Activated CD4-positive, alpha-beta memory T cell treated with anti-CD3 and anti-CD28 coated beads for 36 hours (primary cell): ENCODE results near the gene PSMF1. TPM values are rescaled to one million over a fixed set of nuclear protein-coding genes. Genes with fewer than 3 reads are reported as not detected.

Experiments used
- CTCF ChIA-PET: fragments of 350-600 bp; sonication (Branson Sonifier 250); formaldehyde crosslinking; loops from one replicate; lab custom pipeline; 2021; ENCODE audit warnings: antibody characterized with exemption, inconsistent platforms; lab: Charles Lee
- POLR2A ChIA-PET: fragments of 350-600 bp; sonication (Branson Sonifier 250); formaldehyde crosslinking; loops from one replicate; lab custom pipeline; 2021; ENCODE audit warnings: antibody characterized with exemption; lab: Charles Lee
- DNase-seq: peaks from one replicate; pipeline ENCODE4 v3.0.0-alpha.2; 2020
- H3K27ac Mint-ChIP-seq: one replicate; pipeline ENCODE4 v1.8.0; 2021; ENCODE audit warnings: mixed read lengths
- H3K27me3 Mint-ChIP-seq: one replicate; pipeline ENCODE4 v1.8.0; 2021; ENCODE audit warnings: mixed read lengths
- H3K36me3 Mint-ChIP-seq: one replicate; pipeline ENCODE4 v1.8.0; 2021; ENCODE audit warnings: mixed read lengths
- H3K4me1 Mint-ChIP-seq: one replicate; pipeline ENCODE4 v1.8.0; 2021; ENCODE audit warnings: low read depth, mixed read lengths
- H3K4me3 Mint-ChIP-seq: one replicate; pipeline ENCODE4 v1.8.0; 2021; ENCODE audit warnings: mild to moderate bottlenecking, mixed read lengths
- H3K9me3 Mint-ChIP-seq: one replicate; pipeline ENCODE4 v1.8.0; 2021; ENCODE audit warnings: mixed read lengths
- intact Hi-C: fragments of 100-400 bp; cut with micrococcal nuclease; formaldehyde crosslinking; loops from one replicate; pipeline ENCODE4 v1.15.1; 2023
- total RNA-seq, 2 experiments: library from RNA; stranded (reverse); gene quantifications; one replicate each; pipeline ENCODE4 v1.2.3, GENCODE V29; 2021

The PSMF1 gene
- total RNA-seq, 2 experiments from 2014 or later = 140 to 149 TPM

- ChIA-PET CTCF (interaction anchor here (0.7 to 1.5 kb wide), 2 partner anchors 90 to 770 kb away, joined by 3 read pairs; no protein-coding TSS in a partner anchor), POLR2A (no interaction called here)
- H3K36me3 Mint-ChIP-seq = peaks cover 54% of the 10 kb centered on the region
- H3K9me3 Mint-ChIP-seq = no peaks in the 10 kb centered on the region
- no peaks in the 10 kb centered on the region for H3K27me3 Mint-ChIP-seq
- H3K4me3 Mint-ChIP-seq = no peak overlapping the region
- H3K4me1 Mint-ChIP-seq = peaks cover 51% of the 10 kb centered on the region
- intact Hi-C loops = no loop called here
- no peak for DNase-seq
- H3K27ac Mint-ChIP-seq = no peak overlapping the region
Observed at GRCh38 chr20:1123666-1124065, 5.3 kb downstream of the PSMF1 start.

- Mint-ChIP-seq H3K27me3 (no peaks in the 10 kb centered on the region), H3K36me3 (peaks cover 55% of the 10 kb centered on the region), H3K4me3 (no peak overlapping the region), H3K4me1 (peaks cover 49% of the 10 kb centered on the region), H3K9me3 (no peaks in the 10 kb centered on the region), H3K27ac (no peak overlapping the region)
- intact Hi-C loops = no loop called here
- CTCF ChIA-PET = interaction anchor here (0.7 to 1.5 kb wide), 4 partner anchors 12 to 771 kb away, joined by 3 to 6 read pairs (median 3); no protein-coding TSS in a partner anchor
- no peak for DNase-seq
- POLR2A ChIA-PET = no interaction called here
Observed at GRCh38 chr20:1124421-1124820, 6.0 kb downstream of the PSMF1 start.

- no peak overlapping the region for H3K27ac Mint-ChIP-seq
- no peaks in the 10 kb centered on the region for H3K27me3 Mint-ChIP-seq
- ChIA-PET CTCF (interaction anchor here (0.7 to 1.2 kb wide), 2 partner anchors 11 to 16 kb away, joined by 3 to 5 read pairs; no protein-coding TSS in a partner anchor), POLR2A (no interaction called here)
- no peaks in the 10 kb centered on the region for H3K9me3 Mint-ChIP-seq
- peaks cover 41% of the 10 kb centered on the region for H3K4me1 Mint-ChIP-seq
- no peak for DNase-seq
- no peak overlapping the region for H3K4me3 Mint-ChIP-seq
- intact Hi-C loops = no loop called here
- H3K36me3 Mint-ChIP-seq = peaks cover 55% of the 10 kb centered on the region
Observed at GRCh38 chr20:1125277-1125676, 6.9 kb downstream of the PSMF1 start.

- ChIA-PET POLR2A (no interaction called here), CTCF (no interaction called here)
- Mint-ChIP-seq H3K36me3 (peaks cover 67% of the 10 kb centered on the region), H3K27ac (no peak overlapping the region), H3K9me3 (no peaks in the 10 kb centered on the region), H3K4me3 (no peak overlapping the region), H3K27me3 (no peaks in the 10 kb centered on the region), H3K4me1 (peaks cover 30% of the 10 kb centered on the region)
- intact Hi-C loops = no loop called here
- no peak for DNase-seq
Observed at GRCh38 chr20:1127840-1128239, 9.4 kb downstream of the PSMF1 start.

GRCh38 chr20:1130058-1130694 is 11.8 kb downstream of the PSMF1 start:
- Mint-ChIP-seq H3K9me3 (no peaks in the 10 kb centered on the region), H3K27me3 (no peaks in the 10 kb centered on the region), H3K27ac (no peak overlapping the region), H3K4me3 (no peak overlapping the region), H3K4me1 (peaks cover 27% of the 10 kb centered on the region), H3K36me3 (peaks cover 71% of the 10 kb centered on the region)
- intact Hi-C loops = no loop called here
- ChIA-PET CTCF (no interaction called here), POLR2A (no interaction called here)
- DNase-seq = no peak

- peaks cover 72% of the 10 kb centered on the region for H3K36me3 Mint-ChIP-seq
- ChIA-PET CTCF (no interaction called here), POLR2A (no interaction called here)
- no peaks in the 10 kb centered on the region for H3K9me3 Mint-ChIP-seq
- intact Hi-C loops = no loop called here
- peaks cover 24% of the 10 kb centered on the region for H3K4me1 Mint-ChIP-seq
- no peaks in the 10 kb centered on the region for H3K27me3 Mint-ChIP-seq
- no peak overlapping the region for H3K4me3 Mint-ChIP-seq
- H3K27ac Mint-ChIP-seq = no peak overlapping the region
- DNase-seq = no peak
Observed at GRCh38 chr20:1130847-1131246, 12.4 kb downstream of the PSMF1 start.

GRCh38 chr20:1131354-1131753 is 13.0 kb downstream of the PSMF1 start:
- ChIA-PET POLR2A (interaction anchor here (0.6 kb wide), 1 partner anchor 204 kb away, joined by 3 read pairs; no protein-coding TSS in a partner anchor), CTCF (no interaction called here)
- Mint-ChIP-seq H3K27me3 (no peaks in the 10 kb centered on the region), H3K4me1 (peaks cover 24% of the 10 kb centered on the region), H3K4me3 (no peak overlapping the region), H3K27ac (no peak overlapping the region), H3K9me3 (no peaks in the 10 kb centered on the region), H3K36me3 (peaks cover 73% of the 10 kb centered on the region)
- intact Hi-C loops = no loop called here
- DNase-seq = no peak

DNA sequence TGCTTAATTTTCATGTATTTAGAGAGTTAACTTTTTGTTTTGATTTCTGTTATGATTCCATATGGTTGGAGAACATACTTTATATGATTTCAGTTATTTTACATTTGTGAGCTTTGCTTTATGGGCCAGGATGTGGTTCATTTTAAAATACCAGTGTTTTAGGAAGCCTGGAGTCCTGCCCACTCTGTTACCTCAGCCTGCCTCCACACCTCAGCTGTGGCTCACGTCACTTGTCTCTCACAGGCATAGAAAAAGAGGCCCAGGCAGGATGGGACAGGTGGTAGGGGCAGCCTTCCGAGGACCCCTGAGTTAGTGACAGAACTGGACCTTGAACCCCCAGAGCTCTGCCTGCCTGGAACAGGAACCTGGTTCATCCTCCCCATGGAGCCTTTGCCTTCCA is 16.0 kb downstream of the PSMF1 start:
- intact Hi-C loops = no loop called here
- H3K4me3 Mint-ChIP-seq = no peak overlapping the region
- H3K9me3 Mint-ChIP-seq = no peaks in the 10 kb centered on the region
- H3K27ac Mint-ChIP-seq = no peak overlapping the region
- no peaks in the 10 kb centered on the region for H3K27me3 Mint-ChIP-seq
- H3K4me1 Mint-ChIP-seq = peaks cover 22% of the 10 kb centered on the region
- ChIA-PET CTCF (no interaction called here), POLR2A (no interaction called here)
- no peak for DNase-seq
- peaks cover 71% of the 10 kb centered on the region for H3K36me3 Mint-ChIP-seq

DNA sequence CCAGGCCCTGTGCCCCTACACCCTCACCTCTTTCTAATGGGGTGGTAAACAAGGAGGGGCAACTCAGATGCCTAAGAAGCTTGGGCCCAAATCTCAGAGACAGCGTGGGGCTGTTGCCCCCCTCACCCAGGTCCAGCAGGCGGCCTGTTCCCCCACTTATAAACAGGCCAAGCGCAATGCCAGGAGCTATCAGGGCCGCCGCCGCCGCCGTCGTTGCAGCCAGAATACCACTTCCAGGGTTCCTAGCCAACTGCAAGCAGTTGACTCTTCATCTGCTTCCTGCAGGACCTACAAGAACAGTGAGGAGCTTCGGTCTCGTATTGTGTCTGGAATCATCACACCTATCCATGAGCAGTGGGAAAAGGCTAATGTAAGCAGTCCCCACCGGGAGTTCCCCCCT is 16.4 kb downstream of the PSMF1 start:
- intact Hi-C loops = no loop called here
- CTCF ChIA-PET = no interaction called here
- H3K27ac Mint-ChIP-seq = no peak overlapping the region
- no peak overlapping the region for H3K4me3 Mint-ChIP-seq
- H3K9me3 Mint-ChIP-seq = no peaks in the 10 kb centered on the region
- DNase-seq = no peak
- peaks cover 21% of the 10 kb centered on the region for H3K4me1 Mint-ChIP-seq
- POLR2A ChIA-PET = no interaction called here
- peaks cover 66% of the 10 kb centered on the region for H3K36me3 Mint-ChIP-seq
- no peaks in the 10 kb centered on the region for H3K27me3 Mint-ChIP-seq

- no peak overlapping the region for H3K27ac Mint-ChIP-seq
- H3K27me3 Mint-ChIP-seq = no peaks in the 10 kb centered on the region
- no peaks in the 10 kb centered on the region for H3K9me3 Mint-ChIP-seq
- CTCF ChIA-PET = no interaction called here
- no peak for DNase-seq
- H3K4me3 Mint-ChIP-seq = no peak overlapping the region
- POLR2A ChIA-PET = no interaction called here
- peaks cover 52% of the 10 kb centered on the region for H3K36me3 Mint-ChIP-seq
- H3K4me1 Mint-ChIP-seq = peaks cover 12% of the 10 kb centered on the region
- intact Hi-C loops = no loop called here
Observed at GRCh38 chr20:1137236-1137635, 18.8 kb downstream of the PSMF1 start.

DNA sequence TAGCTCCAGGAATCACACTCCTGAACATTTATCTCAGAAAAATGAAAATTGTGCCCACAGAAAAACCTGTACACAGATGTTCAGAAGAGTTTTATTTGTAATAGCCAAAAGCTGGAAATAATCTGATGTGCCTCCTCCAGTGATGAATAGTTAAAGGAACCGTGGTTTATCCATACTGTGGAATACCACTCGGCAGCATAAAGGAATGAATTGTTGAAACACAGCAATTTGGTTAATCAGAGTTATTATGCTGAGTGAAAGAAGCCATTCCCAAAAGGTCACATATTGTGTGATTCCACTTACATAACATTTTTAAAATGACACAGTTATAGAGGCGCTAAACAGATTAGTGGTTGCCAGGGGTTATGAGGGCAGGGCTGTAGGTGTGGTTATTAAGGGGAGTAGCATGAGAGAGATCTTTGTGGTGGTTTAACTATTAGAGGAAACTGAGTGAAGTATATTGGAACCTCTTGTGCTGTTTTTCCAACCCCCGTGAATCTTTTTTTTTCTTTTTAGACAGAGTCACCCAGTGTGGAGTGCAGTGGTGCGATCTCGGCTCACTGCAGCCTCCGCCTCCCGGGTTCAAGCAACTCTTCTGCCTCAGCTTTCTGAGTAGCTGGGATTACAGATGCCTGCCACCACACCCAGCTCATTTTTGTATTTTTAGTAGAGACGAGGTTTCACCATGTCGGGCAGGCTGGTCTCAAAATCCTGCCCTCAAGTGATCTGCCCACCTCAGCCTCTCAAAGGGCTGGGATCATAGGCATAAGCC is 26.2 kb downstream of the PSMF1 start:
- peaks cover 41% of the 10 kb centered on the region for H3K36me3 Mint-ChIP-seq
- POLR2A ChIA-PET = no interaction called here
- intact Hi-C loops = no loop called here
- H3K27me3 Mint-ChIP-seq = no peaks in the 10 kb centered on the region
- CTCF ChIA-PET = no interaction called here
- DNase-seq = no peak
- no peak overlapping the region for H3K27ac Mint-ChIP-seq
- no peak overlapping the region for H3K4me3 Mint-ChIP-seq
- peaks cover 4% of the 10 kb centered on the region for H3K4me1 Mint-ChIP-seq
- no peaks in the 10 kb centered on the region for H3K9me3 Mint-ChIP-seq

GRCh38 chr20:1146957-1147356 is 28.6 kb downstream of the PSMF1 start:
- Mint-ChIP-seq H3K27ac (no peak overlapping the region), H3K27me3 (no peaks in the 10 kb centered on the region), H3K4me3 (no peak overlapping the region), H3K4me1 (peaks cover 12% of the 10 kb centered on the region), H3K9me3 (no peaks in the 10 kb centered on the region), H3K36me3 (peaks cover 44% of the 10 kb centered on the region)
- POLR2A ChIA-PET = no interaction called here
- CTCF ChIA-PET = interaction anchor here (0.9 kb wide), 1 partner anchor 38 kb away, joined by 3 read pairs; no protein-coding TSS in a partner anchor
- intact Hi-C loops = no loop called here
- DNase-seq = no peak
